KMS-11 (cell line): ENCODE results near the gene CD99.
"Not testable (repeated sequence)": the region's sequence is repeated elsewhere in the genome, so short reads cannot be mapped to it uniquely, and the experiment has no call there.

ENCODE experiments used
- H2AFZ ChIP-seq: fragments of 200-600 bp; sonication (generic); 2 replicates; pipeline ENCODE4 v1.6.1; 2016; ENCODE audit warnings: antibody characterized with exemption, mixed run types, low read depth
- H3K27ac ChIP-seq: fragments of 200-600 bp; sonication (generic); 2 replicates; pipeline ENCODE4 v1.6.1; 2016; ENCODE audit warnings: mild to moderate bottlenecking, mixed run types
- H3K27me3 ChIP-seq: fragments of 200-600 bp; sonication (generic); 2 replicates; pipeline ENCODE4 v1.6.1; 2017; ENCODE audit warnings: mild to moderate bottlenecking, low read depth, mixed run types, moderate library complexity; ENCODE audit not compliant: insufficient read depth
- H3K36me3 ChIP-seq: fragments of 200-600 bp; sonication (generic); 2 replicates; pipeline ENCODE4 v1.6.1; 2017; ENCODE audit warnings: mild to moderate bottlenecking, mixed run types; ENCODE audit not compliant: insufficient read depth
- H3K4me1 ChIP-seq: fragments of 200-600 bp; sonication (generic); 2 replicates; pipeline ENCODE4 v1.6.1; 2016; ENCODE audit warnings: mild to moderate bottlenecking, low read depth, mixed run types; ENCODE audit not compliant: poor library complexity, severe bottlenecking
- H3K4me2 ChIP-seq: fragments of 200-600 bp; sonication (generic); 2 replicates; pipeline ENCODE4 v1.7.0; 2016; ENCODE audit warnings: mild to moderate bottlenecking, mixed run types
- H3K4me3 ChIP-seq: fragments of 200-600 bp; sonication (generic); IDR thresholded peaks from 2 replicates; pipeline ENCODE4 v1.6.1; 2017; ENCODE audit warnings: low read depth, low read length, mixed read lengths; ENCODE audit not compliant: insufficient read depth
- H3K79me2 ChIP-seq: fragments of 200-600 bp; sonication (generic); 2 replicates; pipeline ENCODE4 v1.6.1; 2016; ENCODE audit warnings: low read depth, mixed run types; ENCODE audit not compliant: insufficient read depth
- H3K9ac ChIP-seq: fragments of 200-600 bp; sonication (generic); 2 replicates; pipeline ENCODE4 v1.6.1; 2016; ENCODE audit warnings: mild to moderate bottlenecking, mixed run types
- H4K20me1 ChIP-seq: fragments of 200-600 bp; sonication (generic); 2 replicates; pipeline ENCODE4 v1.6.1; 2016; ENCODE audit warnings: mild to moderate bottlenecking, mixed run types; ENCODE audit not compliant: insufficient read depth
- TF ChIP-seq, protein P1 (sequence below): fragments of 200-600 bp; sonication (generic); conservative IDR thresholded peaks from 2 replicates; pipeline ENCODE4 v1.6.1; 2017; ENCODE audit warnings: low read depth, mild to moderate bottlenecking, antibody characterized with exemption, low read length, moderate library complexity, mixed read lengths

CD99 gene

DNA sequence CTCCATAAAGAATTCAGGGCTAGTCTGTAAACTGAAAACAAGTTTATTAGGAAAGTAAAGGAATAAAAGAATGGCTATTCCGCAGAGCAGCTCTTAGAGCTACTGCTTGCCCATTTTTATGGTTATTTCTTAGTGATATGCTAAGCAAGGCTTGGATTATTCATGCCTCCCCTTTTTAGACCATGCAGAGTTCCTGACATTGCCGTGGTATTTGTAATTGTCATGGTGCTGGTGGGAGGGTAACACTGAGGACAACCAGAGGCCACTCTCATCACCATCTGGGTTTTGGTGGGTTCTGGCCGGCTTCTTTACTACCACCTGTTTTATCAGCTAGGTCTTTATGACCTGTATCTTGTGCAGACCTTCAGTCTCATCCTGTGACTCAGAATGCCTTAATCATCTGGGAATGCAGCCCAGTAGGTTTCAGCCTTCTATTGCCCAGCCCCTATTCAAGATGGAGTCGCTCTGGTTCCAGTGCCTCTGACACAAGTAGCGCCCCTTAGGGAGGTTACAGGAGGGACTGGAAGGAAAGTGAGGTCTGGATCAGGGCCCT is 64.1 kb downstream of the CD99 start:
- not testable (repeated sequence) for H2AFZ ChIP-seq, H3K9ac ChIP-seq, H3K36me3 ChIP-seq, H3K27ac ChIP-seq, H3K27me3 ChIP-seq, H4K20me1 ChIP-seq, H3K4me2 ChIP-seq, H3K79me2 ChIP-seq, H3K4me1 ChIP-seq, H3K4me3 ChIP-seq

DNA sequence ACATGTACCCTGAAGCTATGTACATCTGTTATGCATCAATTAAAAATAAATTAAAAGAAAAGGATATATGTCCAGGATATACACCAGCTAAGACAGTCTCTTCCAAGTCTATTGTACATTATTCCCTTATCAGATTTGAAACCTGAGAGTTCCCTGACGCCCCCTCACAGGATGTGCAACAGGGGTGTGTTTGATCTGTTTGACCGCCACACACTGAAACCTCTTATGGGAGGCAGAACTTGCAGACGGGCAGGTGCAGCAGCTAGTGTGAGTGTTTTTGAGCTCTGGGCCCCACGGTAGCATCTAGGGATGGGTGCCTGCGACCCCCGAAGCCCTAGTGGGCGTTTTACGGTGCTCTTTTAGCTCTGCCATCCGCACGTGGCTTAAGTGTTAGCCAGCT is 65.5 kb downstream of the CD99 start:
- H3K79me2 ChIP-seq = no peaks in the 10 kb centered on the region
- H4K20me1 ChIP-seq = no peaks in the 10 kb centered on the region
- no peak overlapping the region for H3K27ac ChIP-seq
- no peak overlapping the region for H2AFZ ChIP-seq
- no peak overlapping the region for H3K9ac ChIP-seq
- TF ChIP-seq, protein P1, sequence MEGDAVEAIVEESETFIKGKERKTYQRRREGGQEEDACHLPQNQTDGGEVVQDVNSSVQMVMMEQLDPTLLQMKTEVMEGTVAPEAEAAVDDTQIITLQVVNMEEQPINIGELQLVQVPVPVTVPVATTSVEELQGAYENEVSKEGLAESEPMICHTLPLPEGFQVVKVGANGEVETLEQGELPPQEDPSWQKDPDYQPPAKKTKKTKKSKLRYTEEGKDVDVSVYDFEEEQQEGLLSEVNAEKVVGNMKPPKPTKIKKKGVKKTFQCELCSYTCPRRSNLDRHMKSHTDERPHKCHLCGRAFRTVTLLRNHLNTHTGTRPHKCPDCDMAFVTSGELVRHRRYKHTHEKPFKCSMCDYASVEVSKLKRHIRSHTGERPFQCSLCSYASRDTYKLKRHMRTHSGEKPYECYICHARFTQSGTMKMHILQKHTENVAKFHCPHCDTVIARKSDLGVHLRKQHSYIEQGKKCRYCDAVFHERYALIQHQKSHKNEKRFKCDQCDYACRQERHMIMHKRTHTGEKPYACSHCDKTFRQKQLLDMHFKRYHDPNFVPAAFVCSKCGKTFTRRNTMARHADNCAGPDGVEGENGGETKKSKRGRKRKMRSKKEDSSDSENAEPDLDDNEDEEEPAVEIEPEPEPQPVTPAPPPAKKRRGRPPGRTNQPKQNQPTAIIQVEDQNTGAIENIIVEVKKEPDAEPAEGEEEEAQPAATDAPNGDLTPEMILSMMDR = no peak
- no peaks in the 10 kb centered on the region for H3K36me3 ChIP-seq
- H3K4me2 ChIP-seq = no peak overlapping the region
- no peaks in the 10 kb centered on the region for H3K4me1 ChIP-seq
- no peaks in the 10 kb centered on the region for H3K27me3 ChIP-seq
- no peak overlapping the region for H3K4me3 ChIP-seq

DNA sequence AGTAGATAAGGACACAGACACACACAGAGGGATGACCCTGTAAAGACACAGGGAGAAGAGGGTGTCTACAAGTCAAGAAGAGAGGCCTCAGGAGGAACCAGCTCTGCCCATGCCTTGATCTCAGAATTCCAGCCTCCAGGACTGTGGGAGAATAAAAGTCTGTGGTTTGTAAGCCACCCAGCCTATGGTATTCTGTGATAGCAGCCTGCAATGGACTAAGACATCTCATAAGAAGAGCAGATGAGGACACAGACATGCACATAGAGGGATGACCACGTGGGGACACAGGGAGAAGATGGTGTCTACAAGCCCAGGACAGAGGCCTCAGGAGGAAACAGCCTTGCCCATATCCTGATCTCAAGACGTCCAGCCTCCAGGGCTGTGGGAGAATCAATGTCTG is 70.2 kb downstream of the CD99 start:
- Histone ChIP-seq H3K27me3 (no peaks in the 10 kb centered on the region), H3K79me2 (no peaks in the 10 kb centered on the region), H2AFZ (no peak overlapping the region), H3K4me3 (no peak overlapping the region), H3K36me3 (no peaks in the 10 kb centered on the region), H3K27ac (no peak overlapping the region), H4K20me1 (no peaks in the 10 kb centered on the region), H3K4me2 (no peak overlapping the region), H3K4me1 (no peaks in the 10 kb centered on the region), H3K9ac (no peak overlapping the region)
- TF ChIP-seq, protein P1 = no peak

DNA sequence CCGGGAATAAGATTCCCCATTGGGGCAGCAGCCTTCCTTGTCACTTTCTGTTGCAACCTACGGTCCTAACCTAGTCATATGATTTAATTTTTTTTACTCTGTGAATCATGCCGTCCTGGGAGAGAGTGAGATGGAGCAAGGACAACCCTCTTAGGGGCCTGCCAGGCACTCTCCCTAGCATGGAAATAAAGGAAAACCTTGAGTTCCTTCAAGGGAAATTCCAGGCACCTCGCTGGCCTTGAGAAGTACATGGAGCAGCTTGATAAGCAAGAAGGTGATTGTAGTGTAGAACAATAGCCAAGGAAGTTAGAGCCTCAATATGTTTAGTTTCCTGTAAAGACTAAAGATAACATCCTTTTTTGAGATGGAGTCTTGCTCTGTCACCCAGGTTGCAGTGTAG is 71.6 kb downstream of the CD99 start:
- not testable (repeated sequence) for H3K36me3 ChIP-seq, H3K79me2 ChIP-seq, H3K4me2 ChIP-seq, H4K20me1 ChIP-seq, H3K27me3 ChIP-seq, H3K4me1 ChIP-seq, H3K27ac ChIP-seq, H2AFZ ChIP-seq, H3K9ac ChIP-seq, H3K4me3 ChIP-seq

DNA sequence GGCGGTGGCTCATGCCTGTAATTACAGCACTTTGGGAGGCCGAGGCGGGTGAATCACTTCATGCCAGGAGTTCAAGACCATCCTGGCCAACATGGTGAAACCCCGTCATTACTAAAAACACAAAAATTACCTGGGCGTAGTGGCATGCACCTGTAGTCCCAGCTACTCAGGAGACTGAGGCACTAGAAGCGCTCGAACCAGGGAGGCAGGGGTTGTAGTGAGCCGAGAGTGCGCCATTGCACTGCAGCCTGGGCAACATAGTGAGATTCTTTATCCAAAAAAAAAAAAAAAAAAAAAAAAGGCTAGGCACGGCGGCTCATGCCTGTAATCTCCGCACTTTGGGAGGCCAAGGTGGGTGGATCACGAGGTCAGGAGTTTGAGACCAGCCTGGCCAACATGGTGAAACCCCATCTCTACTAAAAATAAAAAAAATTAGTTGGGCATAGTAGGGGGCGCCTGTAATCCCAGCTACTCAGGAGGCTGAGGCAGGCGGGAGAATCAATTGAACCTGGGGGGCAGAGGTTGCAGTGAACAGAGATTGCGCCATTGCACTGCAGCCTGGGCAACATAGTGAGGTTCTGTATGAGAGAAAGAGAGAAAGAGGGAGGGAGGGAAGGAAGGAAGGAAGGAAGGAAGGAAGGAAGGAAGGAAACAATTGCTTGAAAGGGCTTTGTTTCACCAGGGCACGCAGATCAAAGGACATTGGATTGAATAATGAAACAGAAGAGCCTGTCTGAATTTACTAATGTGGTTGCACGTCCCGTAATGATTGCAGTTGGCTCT is 73.9 kb downstream of the CD99 start:
- H4K20me1 ChIP-seq, H2AFZ ChIP-seq, H3K79me2 ChIP-seq, H3K4me3 ChIP-seq, H3K27me3 ChIP-seq, H3K4me2 ChIP-seq, H3K27ac ChIP-seq, H3K36me3 ChIP-seq, H3K4me1 ChIP-seq, H3K9ac ChIP-seq: not testable (repeated sequence)

DNA sequence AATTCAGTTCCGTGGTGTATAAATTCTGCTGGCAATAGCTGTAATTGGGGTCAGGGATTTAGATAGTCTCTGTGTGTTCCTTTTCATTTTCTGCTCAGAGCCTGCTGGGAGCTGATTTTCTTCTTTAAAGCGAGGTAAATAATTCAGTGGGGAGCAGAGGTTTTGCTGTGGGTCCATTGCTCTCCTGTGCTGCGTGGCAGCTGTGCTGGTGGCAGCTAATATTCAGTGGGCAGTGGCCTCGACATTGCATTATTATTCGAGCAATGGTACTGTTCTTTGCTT is 74.4 kb downstream of the CD99 start:
- Histone ChIP-seq H3K9ac (no peak overlapping the region), H2AFZ (no peak overlapping the region), H3K4me3 (no peak overlapping the region), H3K4me1 (no peaks in the 10 kb centered on the region), H3K36me3 (no peaks in the 10 kb centered on the region), H3K79me2 (no peaks in the 10 kb centered on the region), H3K27me3 (no peaks in the 10 kb centered on the region), H3K4me2 (no peak overlapping the region), H4K20me1 (no peaks in the 10 kb centered on the region), H3K27ac (no peak overlapping the region)
- TF ChIP-seq, protein P1 = no peak
